Neural progenitor cell (in vitro differentiated cells): ENCODE data around the gene HDLBP. TPM values are rescaled to one million over a fixed set of nuclear protein-coding genes. Genes with fewer than 3 reads are reported as not detected.
"Not testable (repeated sequence)": the region's sequence is repeated elsewhere in the genome, so short reads cannot be mapped to it uniquely, and the experiment has no call there.

ENCODE experiments used
- DNase-seq: peaks from one replicate; pipeline ENCODE4 v3.0.0-alpha.2; 2016; ENCODE audit warnings: low spot score
- H2AFZ ChIP-seq: fragments of 200-600 bp; sonication (generic); replicated peaks from 2 replicates; pipeline ENCODE4 v1.6.1; 2016; ENCODE audit warnings: antibody characterized with exemption
- H3F3A ChIP-seq: fragments of 200-600 bp; sonication (generic); 2 replicates; pipeline ENCODE4 v1.6.1; 2016; ENCODE audit warnings: antibody characterized with exemption, low read depth
- H3K27ac ChIP-seq: fragments of 200-600 bp; sonication (generic); 2 replicates; pipeline ENCODE4 v1.5.1; 2016; ENCODE audit warnings: mild to moderate bottlenecking
- H3K27me3 ChIP-seq: fragments of 200-600 bp; sonication (generic); 2 replicates; pipeline ENCODE4 v1.6.1; 2016; ENCODE audit warnings: mild to moderate bottlenecking, moderate library complexity
- H3K36me3 ChIP-seq: fragments of 200-600 bp; sonication (generic); 2 replicates; pipeline ENCODE4 v1.5.1; 2016
- H3K4me1 ChIP-seq: fragments of 200-600 bp; sonication (generic); 2 replicates; pipeline ENCODE4 v1.6.1; 2016; ENCODE audit warnings: mixed run types
- H3K4me2 ChIP-seq: fragments of 200-600 bp; sonication (generic); 2 replicates; pipeline ENCODE4 v1.6.1; 2016
- H3K4me3 ChIP-seq: fragments of 200-600 bp; sonication (generic); 2 replicates; pipeline ENCODE4 v1.5.1; 2016
- H3K79me2 ChIP-seq: fragments of 200-600 bp; sonication (generic); 2 replicates; pipeline ENCODE4 v1.6.1; 2016; ENCODE audit warnings: low read depth
- H3K9ac ChIP-seq: fragments of 200-600 bp; sonication (generic); 2 replicates; pipeline ENCODE4 v1.6.1; 2016
- H3K9me3 ChIP-seq: fragments of 200-600 bp; sonication (generic); 2 replicates; pipeline ENCODE4 v1.5.1; 2016; ENCODE audit warnings: low read depth
- H4K20me1 ChIP-seq: fragments of 200-600 bp; sonication (generic); 2 replicates; pipeline ENCODE4 v1.6.1; 2016; ENCODE audit warnings: low read depth
- H3K27ac Mint-ChIP-seq: 3 replicates; pipeline ENCODE4 v1.8.0; 2021; ENCODE audit warnings: mixed read lengths
- H3K27me3 Mint-ChIP-seq: 2 replicates; pipeline ENCODE4 v1.8.0; 2022; ENCODE audit warnings: low read depth, mild to moderate bottlenecking, inconsistent platforms, moderate library complexity, mixed read lengths; ENCODE audit not compliant: insufficient read depth
- H3K36me3 Mint-ChIP-seq: 3 replicates; pipeline ENCODE4 v1.8.0; 2021; ENCODE audit warnings: mixed read lengths
- H3K4me1 Mint-ChIP-seq: 3 replicates; pipeline ENCODE4 v1.8.0; 2021; ENCODE audit warnings: mixed read lengths
- H3K4me3 Mint-ChIP-seq: 3 replicates; pipeline ENCODE4 v1.8.0; 2021; ENCODE audit warnings: mild to moderate bottlenecking, moderate library complexity, mixed read lengths
- H3K9me3 Mint-ChIP-seq: 3 replicates; pipeline ENCODE4 v1.8.0; 2020; ENCODE audit warnings: mixed read lengths
- CTCF ChIP-seq: fragments of 200-600 bp; sonication (generic); IDR thresholded peaks from 2 replicates; pipeline ENCODE4 v1.5.1; 2017; ENCODE audit warnings: antibody characterized with exemption, mild to moderate bottlenecking
- EZH2 ChIP-seq: fragments of 200-600 bp; sonication (generic); IDR thresholded peaks from 2 replicates; pipeline ENCODE4 v1.6.1; 2017; ENCODE audit warnings: antibody characterized with exemption, mild to moderate bottlenecking, moderate library complexity
- EZH2phosphoT487 ChIP-seq: fragments of 200-600 bp; sonication (generic); IDR thresholded peaks from 2 replicates; pipeline ENCODE4 v1.6.1; 2017; ENCODE audit warnings: antibody characterized with exemption
- total RNA-seq: library from RNA; depleted of rRNA; stranded (reverse); fragments of >200 nt; gene quantifications from 2 replicates; pipeline ENCODE4 v1.2.3, GENCODE V29; 2015; ENCODE audit warnings: low replicate concordance

The HDLBP gene
- total RNA-seq, 1 donor from 2014 or later = 251 TPM

- Histone ChIP-seq H3K4me3 (no peak overlapping the region), H3F3A (peaks cover 8% of the 10 kb centered on the region), H2AFZ (no peak overlapping the region), H3K4me1 (peaks cover 22% of the 10 kb centered on the region), H3K9ac (no peak overlapping the region), H3K9me3 (no peaks in the 10 kb centered on the region), H3K27ac (no peak overlapping the region), H3K79me2 (peaks cover 100% of the 10 kb centered on the region), H3K27me3 (no peaks in the 10 kb centered on the region), H3K36me3 (peaks cover 18% of the 10 kb centered on the region), H4K20me1 (peaks cover 98% of the 10 kb centered on the region), H3K4me2 (peak overlapping the region; percentile 5)
- no peak for DNase-seq
- no peak overlapping the region for H3K4me3 Mint-ChIP-seq
- H3K4me1 Mint-ChIP-seq = peaks cover 39% of the 10 kb centered on the region
- TF ChIP-seq EZH2phosphoT487 (no peak), CTCF (no peak), EZH2 (no peak)
- H3K36me3 Mint-ChIP-seq = peaks cover 30% of the 10 kb centered on the region
- no peak overlapping the region for H3K27ac Mint-ChIP-seq
- no peaks in the 10 kb centered on the region for H3K27me3 Mint-ChIP-seq
- H3K9me3 Mint-ChIP-seq = no peaks in the 10 kb centered on the region
Measured at GRCh38 chr2:241321033-241321432, 5.6 kb upstream of the HDLBP start.

- Histone ChIP-seq H3K36me3 (peaks cover 11% of the 10 kb centered on the region), H3K79me2 (peaks cover 96% of the 10 kb centered on the region), H3K9me3 (no peaks in the 10 kb centered on the region), H3F3A (peaks cover 8% of the 10 kb centered on the region), H2AFZ (no peak overlapping the region), H3K27ac (no peak overlapping the region), H3K9ac (no peak overlapping the region), H3K4me3 (no peak overlapping the region), H4K20me1 (peaks cover 91% of the 10 kb centered on the region), H3K4me1 (peaks cover 22% of the 10 kb centered on the region), H3K4me2 (peak overlapping the region; percentile 98), H3K27me3 (no peaks in the 10 kb centered on the region)
- no peak overlapping the region for H3K4me3 Mint-ChIP-seq
- TF ChIP-seq CTCF (no peak), EZH2phosphoT487 (no peak), EZH2 (no peak)
- H3K27ac Mint-ChIP-seq = no peak overlapping the region
- peaks cover 39% of the 10 kb centered on the region for H3K4me1 Mint-ChIP-seq
- no peak for DNase-seq
- peaks cover 28% of the 10 kb centered on the region for H3K36me3 Mint-ChIP-seq
- peaks cover 3% of the 10 kb centered on the region for H3K27me3 Mint-ChIP-seq
- no peaks in the 10 kb centered on the region for H3K9me3 Mint-ChIP-seq
Measured at GRCh38 chr2:241320394-241320793, 4.9 kb upstream of the HDLBP start.

- peaks cover 22% of the 10 kb centered on the region for H3K4me1 ChIP-seq
- peak overlapping the region; percentile 98 for H3K4me2 ChIP-seq
Measured at GRCh38 chr2:241318830-241319229, 3.4 kb upstream of the HDLBP start.

DNA sequence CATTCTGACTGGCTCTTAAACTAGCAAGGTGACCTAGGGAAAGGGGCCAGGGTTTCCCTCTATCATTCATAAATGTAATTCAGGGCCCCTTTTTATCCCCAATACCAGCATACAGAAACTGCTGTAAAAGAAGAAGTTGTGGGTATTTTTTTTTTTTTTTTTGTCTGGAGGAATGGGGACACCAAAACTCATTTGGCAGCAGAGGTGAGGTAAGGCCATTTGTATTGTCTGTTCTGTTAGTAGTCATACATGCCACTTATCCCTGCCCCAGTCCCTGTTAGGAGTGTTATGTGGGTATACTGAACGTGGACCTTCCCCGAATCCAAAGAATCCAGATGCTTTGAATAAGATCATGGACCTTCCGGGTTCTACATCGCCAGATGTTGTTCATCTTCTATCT is 1.9 kb upstream of the HDLBP start:
- Mint-ChIP-seq H3K4me1 (peaks cover 49% of the 10 kb centered on the region), H3K36me3 (peaks cover 17% of the 10 kb centered on the region), H3K27me3 (peaks cover 4% of the 10 kb centered on the region), H3K4me3 (peak overlapping the region; percentile 99), H3K27ac (no peak overlapping the region), H3K9me3 (no peaks in the 10 kb centered on the region)
- H3F3A ChIP-seq = peaks cover 8% of the 10 kb centered on the region
- H3K79me2 ChIP-seq = peaks cover 93% of the 10 kb centered on the region
- H3K4me3 ChIP-seq = peak overlapping the region; percentile 90
- H3K9me3 ChIP-seq = no peaks in the 10 kb centered on the region
- H3K27me3 ChIP-seq = no peaks in the 10 kb centered on the region
- peaks cover 22% of the 10 kb centered on the region for H3K4me1 ChIP-seq
- TF ChIP-seq EZH2phosphoT487 = no peak
- TF ChIP-seq CTCF = no peak
- TF ChIP-seq EZH2 = no peak
- peak overlapping the region; percentile 93 for H3K9ac ChIP-seq
- H4K20me1 ChIP-seq = peaks cover 67% of the 10 kb centered on the region
- DNase-seq = no peak
- H3K36me3 ChIP-seq = peaks cover 3% of the 10 kb centered on the region
- no peak overlapping the region for H2AFZ ChIP-seq
- peak overlapping the region; percentile 98 for H3K4me2 ChIP-seq
- H3K27ac ChIP-seq = no peak overlapping the region

More at GRCh38 chr2:241318830-241319229, 3.4 kb upstream of the HDLBP start:
- H4K20me1 ChIP-seq = peaks cover 78% of the 10 kb centered on the region
- not testable (repeated sequence) for H3K9me3 ChIP-seq, H3K9me3 Mint-ChIP-seq, H3K36me3 ChIP-seq, DNase-seq, H3K27ac Mint-ChIP-seq, H3K27me3 Mint-ChIP-seq, H2AFZ ChIP-seq, H3K27ac ChIP-seq, H3K9ac ChIP-seq, H3F3A ChIP-seq, H3K27me3 ChIP-seq
- Mint-ChIP-seq H3K36me3 (peaks cover 23% of the 10 kb centered on the region), H3K4me3 (peak overlapping the region; percentile 99), H3K4me1 (peaks cover 44% of the 10 kb centered on the region)
- peak overlapping the region; percentile 90 for H3K4me3 ChIP-seq
- peaks cover 93% of the 10 kb centered on the region for H3K79me2 ChIP-seq
